HG03064 (cell line): Measurements from ENCODE around the gene OR5AN1.

Experiments
- ATAC-seq: cut with Tn5 transposase; IDR thresholded peaks from one replicate; pipeline ENCODE4 v1.9.1; 2021; ENCODE audit warnings: low read depth; ENCODE audit not compliant: unreplicated experiment

OR5AN1 gene

GRCh38 chr11:59418156-59418555, 59.5 kb downstream of the OR5AN1 start:
- ATAC-seq = no peak
